ENCODE measurements around the gene ENTREP1. TPM values are rescaled to one million over a fixed set of nuclear protein-coding genes. Genes with fewer than 3 reads are reported as not detected.

Gene ENTREP1
- total and polyA plus RNA-seq, 2 experiments from 2014 or later = 5.7 to 10.0 TPM

DNA sequence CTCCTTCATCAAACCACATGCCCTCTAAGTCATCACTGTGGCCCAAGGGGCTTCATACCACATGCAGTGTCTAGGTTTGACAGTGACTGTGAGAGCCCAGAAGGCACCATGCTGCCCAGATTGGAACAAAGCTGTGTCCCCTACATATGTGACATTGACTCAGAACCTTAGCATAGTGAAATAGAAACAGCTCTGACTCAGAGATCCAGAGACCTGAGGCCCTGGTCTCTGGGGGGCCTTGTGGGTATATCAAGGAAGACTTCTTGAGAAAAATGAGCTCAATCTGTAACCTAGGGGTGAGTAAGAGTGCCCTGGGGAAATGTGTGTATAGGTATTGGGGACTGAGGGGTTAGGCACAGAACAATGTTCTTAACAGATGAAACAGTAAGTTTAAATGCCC lies 7.1 kb upstream of the ENTREP1 start (continued):
- no peak for TF ChIP-seq JUNB (IDR thresholded peaks at IDR 0.05; ENCODE audit: unreplicated experiment)
- TF ChIP-seq ZNF331 (CRISPR knock-in tag; IDR thresholded peaks at IDR 0.05; ENCODE audit: low read depth) = no peak

DNA sequence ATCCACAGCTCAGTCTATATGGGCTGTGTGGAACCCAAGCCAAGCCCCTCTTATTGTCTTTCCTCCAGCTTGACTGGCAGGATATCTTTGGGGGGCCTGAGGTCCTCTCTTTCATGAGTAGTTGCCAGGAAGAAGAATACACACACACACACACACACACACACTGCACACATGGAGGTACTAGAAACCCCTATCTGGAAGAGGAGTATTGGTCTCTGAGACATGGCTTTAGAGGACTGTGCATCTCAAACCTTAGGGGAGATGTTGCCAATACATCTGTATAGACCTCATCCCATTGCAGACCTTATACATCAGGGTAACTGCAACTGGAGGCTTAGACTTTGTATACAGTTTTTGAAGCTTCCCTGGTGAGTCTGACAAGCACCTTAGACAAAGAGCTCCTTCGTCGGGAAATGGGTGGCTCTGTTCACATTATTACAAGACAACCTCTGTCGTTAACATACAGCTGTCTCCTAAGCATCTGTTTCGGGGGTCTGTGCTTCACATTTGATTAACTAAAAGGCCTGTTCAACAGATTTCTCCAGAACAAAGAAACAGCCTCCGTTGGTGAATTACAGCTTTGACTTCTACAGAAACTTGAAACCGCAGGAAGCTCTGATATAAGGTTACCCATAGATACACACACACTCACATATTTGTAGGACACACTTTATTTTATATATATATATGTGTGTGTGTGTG lies 5.5 kb upstream of the ENTREP1 start:
- H3K36me3 ChIP-seq (ENCODE audit: insufficient read depth) = 0 out of 2 replicates have a peak, but pooled peaks cover 3% of the 10 kb centered on the region
- peaks cover 20% of the 10 kb centered on the region for H3K27me3 ChIP-seq (ENCODE audit: insufficient read depth)
- H4K20me1 ChIP-seq (replicated peaks; ENCODE audit: insufficient read depth) = no peaks in the 10 kb centered on the region
- H3K27ac ChIP-seq (ENCODE audit: low read depth) = 0 out of 2 replicates have a peak overlapping the region, but pooled peaks have one; percentile 60
- H3K27me3 Mint-ChIP-seq (ENCODE audit: insufficient read depth, low read depth, poor library complexity) = peaks cover 14% of the 10 kb centered on the region
- H3F3A ChIP-seq (replicated peaks; ENCODE audit: low read depth) = no peaks in the 10 kb centered on the region
- TF ChIP-seq ZNF331 (CRISPR knock-in tag; IDR thresholded peaks at IDR 0.05; ENCODE audit: low read depth) = no peak
- peaks cover 20% of the 10 kb centered on the region for H3K9me3 Mint-ChIP-seq
- peaks cover 27% of the 10 kb centered on the region for H3K4me1 ChIP-seq (ENCODE audit: insufficient read depth)
- no peak for DNase-seq (ENCODE audit: low spot score)
- H3K4me1 Mint-ChIP-seq = peaks cover 30% of the 10 kb centered on the region
- H3K4me3 ChIP-seq = no peak overlapping the region; the same call in 1 of the 2 replicates
- peak overlapping the region; percentile 59 for H3K4me2 ChIP-seq
- peaks cover 4% of the 10 kb centered on the region for H3K9me2 ChIP-seq (ENCODE audit: insufficient read depth)
- no peak overlapping the region; the same call in 1 of the 2 replicates for H3K27ac Mint-ChIP-seq
- peaks cover 3% of the 10 kb centered on the region; the same call in 1 of the 3 replicates for H3K36me3 Mint-ChIP-seq (ENCODE audit: low read depth)
- ATAC-seq = no peak
- H3K4me3 Mint-ChIP-seq = no peak overlapping the region
- peak overlapping the region; percentile 88 for H2AFZ ChIP-seq
- no peaks in the 10 kb centered on the region for H3K79me2 ChIP-seq (replicated peaks; ENCODE audit: insufficient read depth)

DNA sequence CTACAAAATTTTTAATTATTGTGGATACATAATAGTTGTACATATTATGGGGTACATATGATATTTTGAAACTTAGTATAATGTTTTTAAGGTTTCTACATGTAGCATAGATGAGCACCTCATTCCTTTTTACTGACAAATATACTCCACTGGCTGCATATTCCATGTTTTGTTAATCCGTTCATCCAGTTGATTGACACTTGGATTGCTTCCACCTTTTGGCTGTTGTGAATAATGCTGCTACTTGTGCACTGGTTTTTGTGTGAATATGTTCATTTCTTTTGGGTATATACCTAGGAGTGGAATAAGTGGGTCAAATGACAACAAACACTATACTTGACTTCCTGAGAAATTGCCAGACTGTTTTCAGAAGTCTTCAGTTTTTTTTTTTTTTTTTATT lies 2.8 kb upstream of the ENTREP1 start:
- Mint-ChIP-seq H3K4me3 (no peak overlapping the region), H3K36me3 (ENCODE audit: low read depth) (no peaks in the 10 kb centered on the region), H3K9me3 (peaks cover 3% of the 10 kb centered on the region; the same call in 1 of the 3 replicates), H3K27ac (no peak overlapping the region), H3K4me1 (peaks cover 37% of the 10 kb centered on the region), H3K27me3 (ENCODE audit: insufficient read depth, low read depth, poor library complexity) (peaks cover 28% of the 10 kb centered on the region)
- Histone ChIP-seq H3K9me2 (ENCODE audit: insufficient read depth) (peaks cover 4% of the 10 kb centered on the region; the same call in 1 of the 2 replicates), H3K79me2 (replicated peaks; ENCODE audit: insufficient read depth) (peaks cover 4% of the 10 kb centered on the region; the same call in 1 of the 2 replicates), H3F3A (replicated peaks; ENCODE audit: low read depth) (no peaks in the 10 kb centered on the region), H3K27me3 (ENCODE audit: insufficient read depth) (peaks cover 38% of the 10 kb centered on the region), H4K20me1 (replicated peaks; ENCODE audit: insufficient read depth) (no peaks in the 10 kb centered on the region), H3K4me3 (no peak overlapping the region), H3K27ac (ENCODE audit: low read depth) (no peak overlapping the region), H3K36me3 (ENCODE audit: insufficient read depth) (0 out of 2 replicates have a peak, but pooled peaks cover 2% of the 10 kb centered on the region), H3K4me2 (no peak overlapping the region), H3K4me1 (ENCODE audit: insufficient read depth) (peaks cover 27% of the 10 kb centered on the region), H2AFZ (no peak overlapping the region)
- ATAC-seq = no peak
- no peak for DNase-seq (ENCODE audit: low spot score)
- TF ChIP-seq, protein P1, sequence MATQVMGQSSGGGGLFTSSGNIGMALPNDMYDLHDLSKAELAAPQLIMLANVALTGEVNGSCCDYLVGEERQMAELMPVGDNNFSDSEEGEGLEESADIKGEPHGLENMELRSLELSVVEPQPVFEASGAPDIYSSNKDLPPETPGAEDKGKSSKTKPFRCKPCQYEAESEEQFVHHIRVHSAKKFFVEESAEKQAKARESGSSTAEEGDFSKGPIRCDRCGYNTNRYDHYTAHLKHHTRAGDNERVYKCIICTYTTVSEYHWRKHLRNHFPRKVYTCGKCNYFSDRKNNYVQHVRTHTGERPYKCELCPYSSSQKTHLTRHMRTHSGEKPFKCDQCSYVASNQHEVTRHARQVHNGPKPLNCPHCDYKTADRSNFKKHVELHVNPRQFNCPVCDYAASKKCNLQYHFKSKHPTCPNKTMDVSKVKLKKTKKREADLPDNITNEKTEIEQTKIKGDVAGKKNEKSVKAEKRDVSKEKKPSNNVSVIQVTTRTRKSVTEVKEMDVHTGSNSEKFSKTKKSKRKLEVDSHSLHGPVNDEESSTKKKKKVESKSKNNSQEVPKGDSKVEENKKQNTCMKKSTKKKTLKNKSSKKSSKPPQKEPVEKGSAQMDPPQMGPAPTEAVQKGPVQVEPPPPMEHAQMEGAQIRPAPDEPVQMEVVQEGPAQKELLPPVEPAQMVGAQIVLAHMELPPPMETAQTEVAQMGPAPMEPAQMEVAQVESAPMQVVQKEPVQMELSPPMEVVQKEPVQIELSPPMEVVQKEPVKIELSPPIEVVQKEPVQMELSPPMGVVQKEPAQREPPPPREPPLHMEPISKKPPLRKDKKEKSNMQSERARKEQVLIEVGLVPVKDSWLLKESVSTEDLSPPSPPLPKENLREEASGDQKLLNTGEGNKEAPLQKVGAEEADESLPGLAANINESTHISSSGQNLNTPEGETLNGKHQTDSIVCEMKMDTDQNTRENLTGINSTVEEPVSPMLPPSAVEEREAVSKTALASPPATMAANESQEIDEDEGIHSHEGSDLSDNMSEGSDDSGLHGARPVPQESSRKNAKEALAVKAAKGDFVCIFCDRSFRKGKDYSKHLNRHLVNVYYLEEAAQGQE (IDR thresholded peaks at IDR 0.05; ENCODE audit: unreplicated experiment) = no peak
- TF ChIP-seq, protein P2, sequence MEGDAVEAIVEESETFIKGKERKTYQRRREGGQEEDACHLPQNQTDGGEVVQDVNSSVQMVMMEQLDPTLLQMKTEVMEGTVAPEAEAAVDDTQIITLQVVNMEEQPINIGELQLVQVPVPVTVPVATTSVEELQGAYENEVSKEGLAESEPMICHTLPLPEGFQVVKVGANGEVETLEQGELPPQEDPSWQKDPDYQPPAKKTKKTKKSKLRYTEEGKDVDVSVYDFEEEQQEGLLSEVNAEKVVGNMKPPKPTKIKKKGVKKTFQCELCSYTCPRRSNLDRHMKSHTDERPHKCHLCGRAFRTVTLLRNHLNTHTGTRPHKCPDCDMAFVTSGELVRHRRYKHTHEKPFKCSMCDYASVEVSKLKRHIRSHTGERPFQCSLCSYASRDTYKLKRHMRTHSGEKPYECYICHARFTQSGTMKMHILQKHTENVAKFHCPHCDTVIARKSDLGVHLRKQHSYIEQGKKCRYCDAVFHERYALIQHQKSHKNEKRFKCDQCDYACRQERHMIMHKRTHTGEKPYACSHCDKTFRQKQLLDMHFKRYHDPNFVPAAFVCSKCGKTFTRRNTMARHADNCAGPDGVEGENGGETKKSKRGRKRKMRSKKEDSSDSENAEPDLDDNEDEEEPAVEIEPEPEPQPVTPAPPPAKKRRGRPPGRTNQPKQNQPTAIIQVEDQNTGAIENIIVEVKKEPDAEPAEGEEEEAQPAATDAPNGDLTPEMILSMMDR (conservative IDR thresholded peaks at IDR 0.05; ENCODE audit: low read depth in 2 of 2) = no peak
- TF ChIP-seq JUNB (IDR thresholded peaks at IDR 0.05; ENCODE audit: unreplicated experiment) (no peak), ZNF114 (CRISPR knock-in tag; IDR thresholded peaks at IDR 0.05) (no peak), EZH2 (IDR thresholded peaks at IDR 0.05; ENCODE audit: low read depth, unreplicated experiment) (no peak)

Measured in GM23338 (cell line).